SK-N-SH (cell line): Measurements from ENCODE around the gene TPO. TPM values are rescaled to one million over a fixed set of nuclear protein-coding genes. Genes with fewer than 3 reads are reported as not detected.

ENCODE experiments used
- CTCF ChIA-PET: fragments of 300-600, 350-600 bp; formaldehyde crosslinking; extraction: SDS; loops from one replicate; lab custom pipeline; 2021; lab: Yijun Ruan, JAX
- POLR2A ChIA-PET: fragments of 350-600 bp; sonication (Branson Sonifier 250); formaldehyde crosslinking; extraction: SDS; loops from one replicate; lab custom pipeline; 2020; ENCODE audit warnings: antibody characterized with exemption, inconsistent platforms; lab: Yijun Ruan, JAX
- DNase-seq: peaks from one replicate; pipeline ENCODE4 v3.0.0; 2012
- H2AFZ ChIP-seq: fragments of 200-600 bp; sonication (generic); 2 replicates; pipeline ENCODE4 v1.8.1; 2016; ENCODE audit warnings: antibody characterized with exemption, mild to moderate bottlenecking, low read depth
- H3F3A ChIP-seq: fragments of 200-600 bp; sonication (generic); replicated peaks from 2 replicates; pipeline ENCODE3; 2016; ENCODE audit warnings: antibody characterized with exemption, mild to moderate bottlenecking; ENCODE audit not compliant: insufficient read depth
- H3K27ac ChIP-seq, 2 experiments: fragments of 200-500 bp in 1 of 2; fragments of 200-600 bp in 1 of 2; sonication (Bioruptor generic) in 1 of 2; sonication (generic), shearing (Covaris generic) in 1 of 2; 2 replicates each; pipeline versions ENCODE4 v1.5.1 to v1.6.1; 2014 to 2016; ENCODE audit warnings: low read depth in 2 of 2, inconsistent platforms in 1 of 2, low read length in 1 of 2, mild to moderate bottlenecking in 1 of 2, mixed read lengths in 1 of 2
- H3K27me3 ChIP-seq: fragments of 200-600 bp; sonication (generic), shearing (Covaris generic); 2 replicates; pipeline ENCODE4 v1.6.1; 2016; ENCODE audit warnings: mixed run types; ENCODE audit not compliant: insufficient read depth
- H3K36me3 ChIP-seq, 2 experiments: fragments of 200-500 bp in 1 of 2; fragments of 200-600 bp in 1 of 2; sonication (Bioruptor generic) in 1 of 2; sonication (generic) in 1 of 2; replicated peaks in 1 of 2; 2 replicates each; pipeline versions ENCODE3 to v1.5.1; 2014 to 2016; ENCODE audit warnings: low read length in 1 of 2, mild to moderate bottlenecking in 1 of 2; ENCODE audit not compliant: insufficient read depth in 2 of 2, control insufficient read depth in 1 of 2
- H3K4me1 ChIP-seq, 2 experiments: fragments of 200-500 bp in 1 of 2; fragments of 200-600 bp in 1 of 2; sonication (Bioruptor generic) in 1 of 2; sonication (generic), shearing (Covaris generic) in 1 of 2; 2 replicates each; pipeline versions ENCODE4 v1.5.1 to v1.6.1; 2014 to 2016; ENCODE audit warnings: low read depth in 1 of 2, low read length in 1 of 2, mixed run types in 1 of 2; ENCODE audit not compliant: insufficient read depth in 2 of 2, control insufficient read depth in 1 of 2
- H3K4me2 ChIP-seq: fragments of 200-600 bp; sonication (generic), shearing (Covaris generic); 2 replicates; pipeline ENCODE4 v1.6.1; 2017; ENCODE audit warnings: mixed run types
- H3K4me3 ChIP-seq, 2 experiments: fragments of 200-500 bp in 1 of 2; fragments of 200-600 bp in 1 of 2; sonication (Bioruptor generic) in 1 of 2; sonication (generic), shearing (Covaris generic) in 1 of 2; 2 replicates each; pipeline versions ENCODE4 v1.5.1 to v1.8.1; 2014 to 2016; ENCODE audit warnings: low read depth in 2 of 2, inconsistent platforms in 1 of 2, low read length in 1 of 2, mild to moderate bottlenecking in 1 of 2, mixed read lengths in 1 of 2, moderate library complexity in 1 of 2
- H3K79me2 ChIP-seq: fragments of 200-600 bp; sonication (generic); 2 replicates; pipeline ENCODE4 v1.8.1; 2017; ENCODE audit warnings: mild to moderate bottlenecking; ENCODE audit not compliant: insufficient read depth
- H3K9ac ChIP-seq: fragments of 200-600 bp; sonication (generic); 2 replicates; pipeline ENCODE4 v1.6.1; 2017; ENCODE audit warnings: mixed run types
- H3K9me2 ChIP-seq: fragments of 200-600 bp; sonication (generic); 2 replicates; pipeline ENCODE4 v1.6.1; 2017; ENCODE audit warnings: mixed run types
- H3K9me3 ChIP-seq: fragments of 200-600 bp; sonication (generic); 2 replicates; pipeline ENCODE4 v1.6.1; 2017; ENCODE audit warnings: mixed run types, mild to moderate bottlenecking, moderate library complexity
- H4K20me1 ChIP-seq: fragments of 200-600 bp; sonication (generic); 2 replicates; pipeline ENCODE4 v1.6.1; 2017; ENCODE audit warnings: mild to moderate bottlenecking, mixed run types; ENCODE audit not compliant: insufficient read depth
- CHD2 ChIP-seq: fragments of 150-350 bp; IDR thresholded peaks from 2 replicates; pipeline ENCODE4 v1.6.1; 2018; ENCODE audit warnings: low read length; ENCODE audit not compliant: partially characterized antibody
- EP300 ChIP-seq, 2 experiments: IDR thresholded peaks; 2 replicates each; pipeline versions ENCODE4 v1.4.0 to v1.6.1; 2012; ENCODE audit warnings: borderline replicate concordance in 1 of 2, low read depth in 1 of 2, low read length in 1 of 2
- FOXM1 ChIP-seq: IDR thresholded peaks from 2 replicates; pipeline ENCODE4 v1.4.0; 2012; ENCODE audit warnings: low read depth, mild to moderate bottlenecking
- IRF3 ChIP-seq: fragments of 150-350 bp; IDR thresholded peaks from 2 replicates; pipeline ENCODE4 v1.6.1; 2016; ENCODE audit warnings: mild to moderate bottlenecking, low read depth, low read length
- MEF2A ChIP-seq: IDR thresholded peaks from 2 replicates; pipeline ENCODE4 v1.4.0; 2012; ENCODE audit warnings: low read depth, borderline replicate concordance
- MXI1 ChIP-seq: IDR thresholded peaks from 2 replicates; pipeline ENCODE4 v1.6.1; 2012; ENCODE audit warnings: mild to moderate bottlenecking, low read depth, low read length, improper control_type of control experiment
- RAD21 ChIP-seq: IDR thresholded peaks from 2 replicates; pipeline ENCODE4 v1.6.1; 2012; ENCODE audit warnings: mild to moderate bottlenecking, low read length
- RCOR1 ChIP-seq: fragments of 150-350 bp; IDR thresholded peaks from 2 replicates; pipeline ENCODE4 v1.6.1; 2017; ENCODE audit warnings: antibody characterized with exemption, low read length
- RXRA ChIP-seq: IDR thresholded peaks from 2 replicates; pipeline ENCODE4 v1.4.0; 2012; ENCODE audit warnings: low read depth, mild to moderate bottlenecking, borderline replicate concordance
- SIN3A ChIP-seq: IDR thresholded peaks from 2 replicates; pipeline ENCODE4 v1.6.1; 2012; ENCODE audit warnings: low read depth, mild to moderate bottlenecking, low read length, moderate library complexity, borderline replicate concordance
- SMC3 ChIP-seq: IDR thresholded peaks from 2 replicates; pipeline ENCODE4 v1.6.1; 2012; ENCODE audit warnings: low read depth, low read length, improper control_type of control experiment
- TAF1 ChIP-seq: IDR thresholded peaks from 2 replicates; pipeline ENCODE4 v1.6.1; 2012; ENCODE audit warnings: low read depth, mild to moderate bottlenecking, low read length, moderate library complexity, borderline replicate concordance
- TCF12 ChIP-seq: IDR thresholded peaks from 2 replicates; pipeline ENCODE4 v1.4.0; 2012
- TEAD4 ChIP-seq: IDR thresholded peaks from 2 replicates; pipeline ENCODE4 v1.4.0; 2012; ENCODE audit warnings: mild to moderate bottlenecking, borderline replicate concordance; ENCODE audit not compliant: insufficient read depth
- YY1 ChIP-seq: IDR thresholded peaks from 2 replicates; pipeline ENCODE4 v1.4.0; 2012; ENCODE audit warnings: low read depth, mild to moderate bottlenecking
- WGBS: methylation state at CpG from one replicate; pipeline ENCODE4 v1.1.6; 2017; ENCODE audit warnings: low lambda C conversion rate; 5-methylcytosine and 5-hydroxymethylcytosine counted together
- polyA plus RNA-seq, 3 experiments: library from polyadenylated mRNA; depleted of rRNA; stranded (reverse); fragments of >200 nt; gene quantifications; 2 replicates each; pipeline ENCODE4 v1.2.3, GENCODE V29; 2012
- TF ChIP-seq, protein P1 (sequence below): fragments of 200-600 bp; sonication (generic); IDR thresholded peaks from 2 replicates; pipeline ENCODE4 v1.6.1; 2017; ENCODE audit warnings: antibody characterized with exemption, mild to moderate bottlenecking, moderate library complexity
- TF ChIP-seq, protein P2 (sequence below): IDR thresholded peaks from 2 replicates; pipeline ENCODE4 v1.4.0; 2012; ENCODE audit warnings: low read depth
- TF ChIP-seq, protein P3 (sequence below): fragments of 150-350 bp; IDR thresholded peaks from 2 replicates; pipeline ENCODE4 v1.6.1; 2017; ENCODE audit warnings: antibody characterized with exemption, low read length, low read depth, borderline replicate concordance
- TF ChIP-seq, protein P4 (sequence below): IDR thresholded peaks from 2 replicates; pipeline ENCODE4 v1.4.0; 2012; ENCODE audit warnings: low read depth, borderline replicate concordance

The TPO gene
- polyA plus RNA-seq, 1 of the 3 experiments (the other 2 are of a cell fraction), result not detected

DNA sequence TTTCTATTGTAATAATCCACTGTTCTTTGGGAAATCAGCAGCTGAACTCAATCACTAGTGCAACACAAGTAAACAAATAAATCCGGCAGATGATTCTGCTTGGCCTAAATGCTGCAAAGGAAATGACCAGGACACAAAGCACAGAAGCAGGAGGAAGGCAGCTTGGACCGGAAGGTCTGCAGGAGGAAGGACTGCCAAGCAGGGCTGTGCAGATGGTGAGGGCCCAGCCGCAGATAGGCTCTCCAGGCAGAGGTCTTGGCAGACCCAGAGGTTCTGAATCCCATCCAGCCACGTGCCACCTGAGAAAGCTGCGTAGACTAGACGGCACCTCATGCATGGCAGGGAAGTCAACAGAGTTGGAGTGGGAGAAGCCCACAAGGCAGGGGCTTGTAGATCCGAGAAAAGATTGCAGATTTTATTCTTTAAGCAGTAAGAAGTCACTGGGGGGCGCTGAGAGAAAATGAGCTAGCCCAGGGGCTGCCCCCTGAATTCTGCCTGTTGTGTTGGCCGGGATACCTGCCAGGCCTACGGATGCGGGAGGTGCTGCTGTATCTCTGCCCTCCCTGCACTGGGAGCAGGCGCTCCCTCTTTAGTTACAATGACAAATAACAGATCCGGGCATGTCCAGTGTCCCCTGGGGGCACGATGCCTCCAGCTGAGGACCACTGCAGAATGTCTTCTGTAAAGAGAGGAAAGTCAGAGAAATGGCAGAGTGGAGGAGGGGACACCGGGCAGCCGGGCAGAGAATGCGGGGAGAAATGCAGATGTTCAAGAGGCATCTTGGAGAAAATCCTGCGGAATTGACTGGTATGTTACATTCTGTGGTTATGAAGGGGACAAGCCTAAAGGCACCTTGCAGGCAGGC is 177.6 kb downstream of the TPO start:
- peak; percentile 79 for DNase-seq
- Histone ChIP-seq H3K4me2 (no peak overlapping the region), H3K9ac (no peak overlapping the region), H3K9me3 (no peaks in the 10 kb centered on the region), H4K20me1 (no peaks in the 10 kb centered on the region), H3K9me2 (no peaks in the 10 kb centered on the region), H2AFZ (no peak overlapping the region), H3K79me2 (no peaks in the 10 kb centered on the region), H3K4me3 (no peak overlapping the region), H3K27ac (peak overlapping the region in 1 of 2 experiments; percentile 12; a peak in 1 of 4 replicates), H3K36me3 (no peaks in the 10 kb centered on the region), H3K27me3 (no peaks in the 10 kb centered on the region), H3F3A (peaks cover 17% of the 10 kb centered on the region), H3K4me1 (peaks cover 14 to 44% of the 10 kb centered on the region in 2 experiments; a peak in 2 of 4 replicates)
- WGBS, result 80% methylated on average over 18 of the region's 18 CpGs
- TF ChIP-seq SIN3A (no peak), MEF2A (no peak), SMC3 (peak; percentile 27; the same call in 1 of the 2 replicates), TCF12 (peak; percentile 31; the same call in 1 of the 2 replicates), RCOR1 (peak; percentile 43; the same call in 1 of the 2 replicates), RXRA (no peak), EP300 (IDR thresholded peaks at IDR 0.05; ENCODE audit: borderline replicate concordance in 1 of 2, low read depth in 1 of 2, low read length in 1 of 2) (peak in 1 of 2 experiments; percentile 70; a peak in 2 of 4 replicates), CHD2 (peak; percentile 15), RAD21 (peak; percentile 56), YY1 (no peak)
- TF ChIP-seq, protein P1, sequence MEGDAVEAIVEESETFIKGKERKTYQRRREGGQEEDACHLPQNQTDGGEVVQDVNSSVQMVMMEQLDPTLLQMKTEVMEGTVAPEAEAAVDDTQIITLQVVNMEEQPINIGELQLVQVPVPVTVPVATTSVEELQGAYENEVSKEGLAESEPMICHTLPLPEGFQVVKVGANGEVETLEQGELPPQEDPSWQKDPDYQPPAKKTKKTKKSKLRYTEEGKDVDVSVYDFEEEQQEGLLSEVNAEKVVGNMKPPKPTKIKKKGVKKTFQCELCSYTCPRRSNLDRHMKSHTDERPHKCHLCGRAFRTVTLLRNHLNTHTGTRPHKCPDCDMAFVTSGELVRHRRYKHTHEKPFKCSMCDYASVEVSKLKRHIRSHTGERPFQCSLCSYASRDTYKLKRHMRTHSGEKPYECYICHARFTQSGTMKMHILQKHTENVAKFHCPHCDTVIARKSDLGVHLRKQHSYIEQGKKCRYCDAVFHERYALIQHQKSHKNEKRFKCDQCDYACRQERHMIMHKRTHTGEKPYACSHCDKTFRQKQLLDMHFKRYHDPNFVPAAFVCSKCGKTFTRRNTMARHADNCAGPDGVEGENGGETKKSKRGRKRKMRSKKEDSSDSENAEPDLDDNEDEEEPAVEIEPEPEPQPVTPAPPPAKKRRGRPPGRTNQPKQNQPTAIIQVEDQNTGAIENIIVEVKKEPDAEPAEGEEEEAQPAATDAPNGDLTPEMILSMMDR, result peak; percentile 19; the same call in 1 of the 2 replicates
- ChIA-PET CTCF (interaction anchor here (0.6 to 8.1 kb wide), 36 partner anchors 9 to 228 kb away, joined by 3 to 122 read pairs (median 5); no protein-coding TSS in a partner anchor), POLR2A (interaction anchor here (2.1 kb wide), 1 partner anchor 160 kb away, joined by 5 read pairs; no protein-coding TSS in a partner anchor)

GRCh38 chr2:1591461-1591770 is 178.2 kb downstream of the TPO start:
- H3F3A ChIP-seq, result peaks cover 17% of the 10 kb centered on the region
- CTCF ChIA-PET, result interaction anchor here (0.6 to 8.1 kb wide), 34 partner anchors 9 to 227 kb away, joined by 3 to 122 read pairs (median 6); no protein-coding TSS in a partner anchor
- POLR2A ChIA-PET, result interaction anchor here (2.1 kb wide), 1 partner anchor 159 kb away, joined by 5 read pairs; no protein-coding TSS in a partner anchor
- DNase-seq, result no peak
- H3K79me2 ChIP-seq, result no peaks in the 10 kb centered on the region
- no peaks in the 10 kb centered on the region for H3K9me2 ChIP-seq
- 70% methylated on average over 8 of the region's 16 CpGs for WGBS
- no peak overlapping the region for H3K9ac ChIP-seq
- H3K4me1 ChIP-seq, result peaks cover 14 to 44% of the 10 kb centered on the region in 2 experiments; a peak in 2 of 4 replicates
- H3K4me2 ChIP-seq, result no peak overlapping the region
- H3K4me3 ChIP-seq, result no peak overlapping the region
- no peak overlapping the region for H2AFZ ChIP-seq
- no peaks in the 10 kb centered on the region for H3K27me3 ChIP-seq
- H3K27ac ChIP-seq, result peak overlapping the region in 1 of 2 experiments; percentile 12; a peak in 1 of 4 replicates
- no peaks in the 10 kb centered on the region for H3K9me3 ChIP-seq
- H4K20me1 ChIP-seq, result no peaks in the 10 kb centered on the region
- no peak for TF ChIP-seq YY1
- no peak for TF ChIP-seq FOXM1
- TF ChIP-seq, protein P2, sequence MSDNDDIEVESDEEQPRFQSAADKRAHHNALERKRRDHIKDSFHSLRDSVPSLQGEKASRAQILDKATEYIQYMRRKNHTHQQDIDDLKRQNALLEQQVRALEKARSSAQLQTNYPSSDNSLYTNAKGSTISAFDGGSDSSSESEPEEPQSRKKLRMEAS, result no peak
- TF ChIP-seq RXRA, result no peak
- TF ChIP-seq IRF3, result no peak
- no peak for TF ChIP-seq TAF1
- TF ChIP-seq, protein P3, sequence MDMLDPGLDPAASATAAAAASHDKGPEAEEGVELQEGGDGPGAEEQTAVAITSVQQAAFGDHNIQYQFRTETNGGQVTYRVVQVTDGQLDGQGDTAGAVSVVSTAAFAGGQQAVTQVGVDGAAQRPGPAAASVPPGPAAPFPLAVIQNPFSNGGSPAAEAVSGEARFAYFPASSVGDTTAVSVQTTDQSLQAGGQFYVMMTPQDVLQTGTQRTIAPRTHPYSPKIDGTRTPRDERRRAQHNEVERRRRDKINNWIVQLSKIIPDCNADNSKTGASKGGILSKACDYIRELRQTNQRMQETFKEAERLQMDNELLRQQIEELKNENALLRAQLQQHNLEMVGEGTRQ, result no peak
- TF ChIP-seq, protein P4, sequence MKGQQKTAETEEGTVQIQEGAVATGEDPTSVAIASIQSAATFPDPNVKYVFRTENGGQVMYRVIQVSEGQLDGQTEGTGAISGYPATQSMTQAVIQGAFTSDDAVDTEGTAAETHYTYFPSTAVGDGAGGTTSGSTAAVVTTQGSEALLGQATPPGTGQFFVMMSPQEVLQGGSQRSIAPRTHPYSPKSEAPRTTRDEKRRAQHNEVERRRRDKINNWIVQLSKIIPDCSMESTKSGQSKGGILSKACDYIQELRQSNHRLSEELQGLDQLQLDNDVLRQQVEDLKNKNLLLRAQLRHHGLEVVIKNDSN, result no peak
- no peak for TF ChIP-seq MXI1
- TF ChIP-seq TEAD4, result no peak
- no peaks in the 10 kb centered on the region for H3K36me3 ChIP-seq
